Tibial artery (tissue), 4 donors: ENCODE data around the gene ARGLU1.
A peak's percentile ranks its signal among the peaks of the same experiment; 100 is the strongest.

ENCODE experiments used
- DNase-seq, 2 donors: peaks; one replicate each; pipeline ENCODE4 v3.0.0-alpha.2; 2019
- H3K27ac ChIP-seq, 2 donors: fragments of 200-600 bp; sonication (generic) in 1 of 2; 1 replicate in 1 of 2; 2 replicates in 1 of 2; pipeline ENCODE4 v1.5.1; 2018 to 2019; ENCODE audit warnings: mild to moderate bottlenecking in 1 of 2
- H3K27me3 ChIP-seq, 2 donors: fragments of 200-600 bp; sonication (generic) in 1 of 2; one replicate each; pipeline versions ENCODE4 v1.5.1 to v1.6.0; 2016 to 2019
- H3K36me3 ChIP-seq, 3 donors: fragments of 200-600 bp; sonication (generic) in 2 of 3; one replicate each; pipeline ENCODE4 v1.5.1; 2016 to 2019; ENCODE audit warnings: mild to moderate bottlenecking in 2 of 3
- H3K4me1 ChIP-seq, 4 donors: fragments of 200-600 bp; sonication (generic) in 2 of 4; 1 replicate in 3 of 4; 2 replicates in 1 of 4; pipeline ENCODE4 v1.5.1; 2016 to 2019
- H3K4me3 ChIP-seq, 2 donors: fragments of 200-600 bp; sonication (generic) in 1 of 2; 1 replicate in 1 of 2; 2 replicates in 1 of 2; pipeline ENCODE4 v1.5.1; 2018 to 2019; ENCODE audit warnings: mild to moderate bottlenecking in 2 of 2
- H3K9me3 ChIP-seq, 3 donors: fragments of 200-600 bp; sonication (generic) in 1 of 3; one replicate each; pipeline ENCODE4 v1.5.1; 2016 to 2019
- intact Hi-C: fragments of 100-400 bp; cut with DNase I; formaldehyde crosslinking; loops from one replicate; pipeline ENCODE4 v1.15.0; 2023; ENCODE audit warnings: low total_unique reads
- TF ChIP-seq, protein P1 (sequence below), 2 experiments: fragments of 200-600 bp in 1 of 2; fragments of 450-650 bp in 1 of 2; IDR thresholded peaks; one replicate each; pipeline ENCODE4 v1.5.1; 2017 to 2019; ENCODE audit warnings: antibody characterized with exemption in 2 of 2, mild to moderate bottlenecking in 1 of 2, moderate library complexity in 1 of 2

Gene ARGLU1

GRCh38 chr13:106599875-106600797 lies 32.2 kb upstream of the ARGLU1 start:
- Histone ChIP-seq H3K4me3 (no peak overlapping the region), H3K36me3 (no peaks in the 10 kb centered on the region), H3K27ac (peak overlapping the region in 1 of 2 donors; percentile 3), H3K4me1 (peaks cover 0 to 55% (median 17%) of the 10 kb centered on the region in 4 donors), H3K9me3 (no peaks in the 10 kb centered on the region), H3K27me3 (no peaks in the 10 kb centered on the region)
- DNase-seq, result no peak
- intact Hi-C loops, result no loop called here
- TF ChIP-seq, protein P1, sequence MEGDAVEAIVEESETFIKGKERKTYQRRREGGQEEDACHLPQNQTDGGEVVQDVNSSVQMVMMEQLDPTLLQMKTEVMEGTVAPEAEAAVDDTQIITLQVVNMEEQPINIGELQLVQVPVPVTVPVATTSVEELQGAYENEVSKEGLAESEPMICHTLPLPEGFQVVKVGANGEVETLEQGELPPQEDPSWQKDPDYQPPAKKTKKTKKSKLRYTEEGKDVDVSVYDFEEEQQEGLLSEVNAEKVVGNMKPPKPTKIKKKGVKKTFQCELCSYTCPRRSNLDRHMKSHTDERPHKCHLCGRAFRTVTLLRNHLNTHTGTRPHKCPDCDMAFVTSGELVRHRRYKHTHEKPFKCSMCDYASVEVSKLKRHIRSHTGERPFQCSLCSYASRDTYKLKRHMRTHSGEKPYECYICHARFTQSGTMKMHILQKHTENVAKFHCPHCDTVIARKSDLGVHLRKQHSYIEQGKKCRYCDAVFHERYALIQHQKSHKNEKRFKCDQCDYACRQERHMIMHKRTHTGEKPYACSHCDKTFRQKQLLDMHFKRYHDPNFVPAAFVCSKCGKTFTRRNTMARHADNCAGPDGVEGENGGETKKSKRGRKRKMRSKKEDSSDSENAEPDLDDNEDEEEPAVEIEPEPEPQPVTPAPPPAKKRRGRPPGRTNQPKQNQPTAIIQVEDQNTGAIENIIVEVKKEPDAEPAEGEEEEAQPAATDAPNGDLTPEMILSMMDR (IDR thresholded peaks at IDR 0.05), result no peak

DNA sequence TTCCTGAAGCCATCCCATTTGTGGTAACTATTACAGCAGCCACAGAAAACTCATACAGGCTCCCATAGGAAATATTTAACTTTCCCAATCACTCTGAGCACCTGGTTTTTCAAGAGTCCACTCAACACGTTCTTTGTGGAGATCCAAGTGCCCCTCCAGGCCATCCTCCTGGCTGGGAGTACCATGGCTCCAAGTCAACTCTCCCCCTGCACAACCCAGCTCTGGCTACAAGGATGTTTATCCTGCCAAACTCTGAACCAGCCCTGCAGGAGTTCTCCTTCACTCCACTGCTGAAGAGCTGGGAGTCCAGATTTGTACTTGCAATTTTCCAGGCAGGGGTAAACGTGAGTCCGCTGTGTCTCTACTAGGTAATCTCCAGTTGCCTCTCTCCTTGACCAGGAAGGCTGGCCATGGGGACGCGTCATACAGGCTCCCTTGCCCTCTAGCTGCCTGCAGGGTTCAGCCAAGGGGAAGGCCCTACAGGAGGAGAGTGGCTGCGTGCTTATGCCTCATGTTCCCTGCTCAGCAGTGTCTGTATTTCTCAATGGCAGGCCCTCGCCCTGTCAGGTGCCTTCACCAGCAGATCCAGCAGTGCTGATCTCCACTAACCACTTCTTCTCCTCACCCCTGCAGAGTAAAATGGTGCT lies 29.9 kb upstream of the ARGLU1 start:
- intact Hi-C loops, result no loop called here
- H3K9me3 ChIP-seq, result no peaks in the 10 kb centered on the region
- TF ChIP-seq, protein P1 (IDR thresholded peaks at IDR 0.05), result no peak
- no peaks in the 10 kb centered on the region for H3K27me3 ChIP-seq
- no peaks in the 10 kb centered on the region for H3K36me3 ChIP-seq
- H3K4me1 ChIP-seq, result peaks cover 0 to 54% (median 17%) of the 10 kb centered on the region in 4 donors
- H3K4me3 ChIP-seq, result no peak overlapping the region
- peak overlapping the region in 1 of 2 donors; percentile 66 for H3K27ac ChIP-seq
- DNase-seq, result no peak

- Histone ChIP-seq H3K27me3 (no peaks in the 10 kb centered on the region), H3K27ac (peak overlapping the region in 1 of 2 donors; percentile 66), H3K9me3 (no peaks in the 10 kb centered on the region), H3K4me1 (peaks cover 0 to 47% (median 16%) of the 10 kb centered on the region in 4 donors), H3K36me3 (no peaks in the 10 kb centered on the region), H3K4me3 (no peak overlapping the region)
- intact Hi-C loops, result no loop called here
- peak; percentile 51 to 83 for DNase-seq
- TF ChIP-seq, protein P1 (IDR thresholded peaks at IDR 0.05), result no peak
These were observed 29.2 kb upstream of the ARGLU1 start for GRCh38 chr13:106597186-106597585.

DNA sequence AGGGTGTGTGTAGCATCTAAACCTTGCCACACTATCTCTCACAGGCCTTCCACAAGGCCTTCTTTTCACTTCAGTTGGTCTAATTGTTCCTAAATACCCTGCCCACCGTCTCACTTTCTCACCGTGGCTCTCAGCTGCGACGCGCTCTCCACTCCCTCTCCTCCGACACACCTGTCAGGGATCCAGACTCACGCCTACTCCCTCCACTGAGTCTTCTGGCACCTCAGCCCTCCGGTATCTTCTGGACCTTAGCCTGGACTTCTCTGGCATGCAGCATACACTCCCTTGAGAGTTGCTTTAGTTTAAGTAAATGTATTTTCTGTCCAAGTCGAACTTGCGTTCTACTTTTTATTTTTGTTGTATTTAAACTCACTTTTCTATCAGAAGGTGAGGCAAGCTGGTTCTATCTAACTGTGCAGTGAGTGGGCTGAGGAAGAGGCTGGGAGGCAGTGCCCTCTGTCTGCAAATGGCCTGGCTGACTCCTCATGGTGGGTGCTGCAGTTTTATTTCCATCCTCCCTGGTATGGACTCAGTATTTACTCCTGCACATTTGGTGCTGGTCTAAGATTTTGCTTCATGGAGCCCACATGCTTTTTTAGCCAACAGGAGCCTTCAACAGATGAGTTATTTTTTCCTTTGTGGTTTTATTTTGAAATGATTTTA lies 28.5 kb upstream of the ARGLU1 start:
- H3K4me1 ChIP-seq, result peaks cover 0 to 39% (median 14%) of the 10 kb centered on the region in 4 donors
- H3K27ac ChIP-seq, result peak overlapping the region in 1 of 2 donors; percentile 66
- H3K9me3 ChIP-seq, result no peaks in the 10 kb centered on the region
- H3K27me3 ChIP-seq, result no peaks in the 10 kb centered on the region
- intact Hi-C loops, result no loop called here
- TF ChIP-seq, protein P1 (IDR thresholded peaks at IDR 0.05), result peak in 1 of 2 experiments; percentile 15
- no peak for DNase-seq
- H3K4me3 ChIP-seq, result no peak overlapping the region
- H3K36me3 ChIP-seq, result no peaks in the 10 kb centered on the region

DNA sequence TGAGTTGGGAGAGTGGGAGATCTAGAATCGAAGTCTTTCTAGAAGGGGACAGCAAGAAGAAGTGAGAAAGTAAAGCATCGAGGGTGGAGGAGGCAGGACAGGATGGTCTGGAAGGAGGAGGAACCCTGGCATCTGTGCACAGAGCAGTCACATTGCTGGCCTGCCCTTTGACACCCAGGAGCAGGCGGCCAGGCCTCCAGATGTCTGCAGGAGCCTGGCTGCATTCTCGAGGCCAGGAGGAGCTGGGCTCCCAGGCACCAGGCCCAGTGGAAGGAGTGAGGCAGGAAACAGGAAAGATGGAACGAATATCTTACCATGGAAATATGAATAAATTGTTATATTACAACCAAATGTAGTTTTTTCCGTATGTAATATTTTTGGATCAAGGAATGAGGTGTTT lies 27.7 kb upstream of the ARGLU1 start:
- Histone ChIP-seq H3K27me3 (no peaks in the 10 kb centered on the region), H3K4me1 (peaks cover 0 to 32% (median 12%) of the 10 kb centered on the region in 4 donors), H3K27ac (no peak overlapping the region), H3K36me3 (no peaks in the 10 kb centered on the region), H3K4me3 (no peak overlapping the region), H3K9me3 (no peaks in the 10 kb centered on the region)
- TF ChIP-seq, protein P1 (IDR thresholded peaks at IDR 0.05), result no peak
- no peak for DNase-seq
- intact Hi-C loops, result no loop called here
